Aorta (tissue), 5 donors: Measurements from ENCODE around the gene GCK. TPM values are rescaled to one million over a fixed set of nuclear protein-coding genes. Genes with fewer than 3 reads are reported as not detected.

Experiments
- ATAC-seq: fragments of 200-7000 bp; cut with Tn5 transposase; one replicate; pipeline ENCODE4 v1.9.1; 2022; ENCODE audit warnings: moderate library complexity; ENCODE audit not compliant: low FRiP score
- DNase-seq, 2 donors: peaks; one replicate each; pipeline ENCODE4 v3.0.0-alpha.2; 2020
- H3K27ac ChIP-seq, 2 donors: one replicate each; pipeline ENCODE4 v1.5.1; 2013; ENCODE audit warnings: low read length in 2 of 2, mild to moderate bottlenecking in 2 of 2, moderate library complexity in 2 of 2, control low read depth in 1 of 2, inconsistent platforms in 1 of 2, low read depth in 1 of 2
- H3K27me3 ChIP-seq, 2 donors: one replicate each; pipeline ENCODE4 v1.6.1; 2013; ENCODE audit warnings: control low read depth in 1 of 2, low read length in 1 of 2, mild to moderate bottlenecking in 1 of 2, moderate library complexity in 1 of 2; ENCODE audit not compliant: insufficient read depth in 2 of 2, control insufficient read depth in 1 of 2
- H3K36me3 ChIP-seq, 2 donors: one replicate each; pipeline ENCODE4 v1.6.1; 2013; ENCODE audit warnings: control low read depth in 1 of 2, low read length in 1 of 2, mild to moderate bottlenecking in 1 of 2; ENCODE audit not compliant: insufficient read depth in 2 of 2, control insufficient read depth in 1 of 2
- H3K4me1 ChIP-seq, 2 donors: one replicate each; pipeline ENCODE4 v1.6.1; 2013; ENCODE audit warnings: low read length in 2 of 2, control low read depth in 1 of 2, mild to moderate bottlenecking in 1 of 2, moderate library complexity in 1 of 2; ENCODE audit not compliant: insufficient read depth in 2 of 2, control insufficient read depth in 1 of 2
- H3K4me3 ChIP-seq, 2 donors: one replicate each; pipeline ENCODE4 v1.5.1; 2013; ENCODE audit warnings: low read length in 2 of 2, control low read depth in 1 of 2, mild to moderate bottlenecking in 1 of 2
- H3K9me3 ChIP-seq: one replicate; pipeline ENCODE4 v1.6.1; 2013; ENCODE audit warnings: mild to moderate bottlenecking, low read length; ENCODE audit not compliant: control insufficient read depth
- WGBS, 2 donors: extraction: QIAGEN DNeasy Blood & Tissue Kit; methylation state at CpG; one replicate each; pipeline ENCODE4 v1.1.7; 2013; 5-methylcytosine and 5-hydroxymethylcytosine counted together
- intact Hi-C, 2 donors: fragments of 100-400 bp; cut with DNase I; formaldehyde crosslinking; loops; one replicate each; pipeline versions ENCODE4 v1.14.2 to v1.15.0; 2022
- polyA plus RNA-seq, 2 donors: library from polyadenylated mRNA; stranded (reverse); fragments of 200-250 nt; gene quantifications; one replicate each; pipeline ENCODE4 v1.2.3, GENCODE V29; 2013
- total RNA-seq, 2 donors: library from RNA; stranded (reverse); fragmentation: NEBNext Ultra II Directional; extraction: Animal tissue kit (Norgen Biotek cat#: 25700); gene quantifications; one replicate each; pipeline ENCODE4 v1.2.1, GENCODE V29; 2021
- donor health status: healthy with polysubstance abuse.
- donor health status: Bipolar disorder and iron deficiency.
- donor health status: DM: no; HTN: no; CAD: no.
- donor health status: DM: no; HTN: no; CAD: no.
- donor health status: DM: yes; HTN: yes; CAD: no.

GCK gene
- total and polyA plus RNA-seq, 4 donors, result 1.2 to 6.6 (median 2.0) TPM

- no peaks in the 10 kb centered on the region for H3K36me3 ChIP-seq
- no peaks in the 10 kb centered on the region for H3K9me3 ChIP-seq
- peak; percentile 89 for ATAC-seq
- intact Hi-C loops, result loop anchor here in 1 of 2 donors (2.0 kb wide), 1 partner anchor 21 kb away; no protein-coding TSS in a partner anchor
- peak overlapping the region; percentile 13 to 24 for H3K4me3 ChIP-seq
- H3K4me1 ChIP-seq, result no peaks in the 10 kb centered on the region
- peak; percentile 90 to 96 for DNase-seq
- 17 to 22% methylated on average over 42 to 65 of the region's 65 CpGs for WGBS, 2 donors
- no peaks in the 10 kb centered on the region for H3K27me3 ChIP-seq
- H3K27ac ChIP-seq, result no peak overlapping the region
Measured at GRCh38 chr7:44145969-44146911, 43.0 kb downstream of the GCK start.

- Histone ChIP-seq H3K27me3 (no peaks in the 10 kb centered on the region), H3K4me1 (no peaks in the 10 kb centered on the region), H3K36me3 (no peaks in the 10 kb centered on the region), H3K9me3 (no peaks in the 10 kb centered on the region), H3K4me3 (peak overlapping the region; percentile 13 to 24), H3K27ac (no peak overlapping the region)
- intact Hi-C loops, result no loop called here
- ATAC-seq (peak; percentile 57), DNase-seq (peak in 1 of 2 donors; percentile 79)
- WGBS, 2 donors, result 5 to 8% methylated on average over 52 to 53 of the region's 53 CpGs
Measured at GRCh38 chr7:44145479-44145968, 43.7 kb downstream of the GCK start.

DNA sequence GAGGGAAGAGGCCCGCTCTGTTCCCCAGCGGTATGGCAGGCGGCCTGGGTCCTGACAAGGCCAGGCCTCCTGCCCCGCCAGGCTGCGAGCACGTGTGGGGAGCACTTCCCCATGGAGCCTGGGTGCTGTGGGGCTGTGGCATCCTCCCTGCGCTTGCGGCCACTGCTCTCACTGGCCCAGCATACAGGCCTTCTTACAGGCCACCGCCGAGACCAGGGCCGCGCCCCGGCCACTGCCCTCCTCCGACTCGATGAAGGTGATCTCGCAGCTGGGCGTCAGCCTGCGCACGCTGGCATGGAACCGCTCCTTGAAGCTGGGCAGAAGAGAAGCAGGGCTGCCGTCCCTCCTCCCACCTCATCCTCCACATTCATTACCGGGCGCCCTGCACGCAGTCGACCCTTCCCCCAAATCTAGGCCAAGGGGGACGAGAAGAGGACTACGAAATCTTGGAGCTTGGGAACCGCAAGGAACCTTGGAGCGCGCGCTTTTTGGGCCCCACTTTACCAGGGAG, 44.2 kb downstream of the GCK start:
- intact Hi-C loops, result no loop called here
- WGBS, 2 donors, result 69 to 71% methylated on average over 24 to 31 of the region's 31 CpGs

GRCh38 chr7:44144426-44144967, 44.7 kb downstream of the GCK start:
- Histone ChIP-seq H3K27ac (no peak overlapping the region), H3K27me3 (no peaks in the 10 kb centered on the region), H3K36me3 (no peaks in the 10 kb centered on the region), H3K4me3 (no peak overlapping the region), H3K4me1 (no peaks in the 10 kb centered on the region), H3K9me3 (no peaks in the 10 kb centered on the region)
- intact Hi-C loops, result no loop called here
- ATAC-seq (no peak), DNase-seq (peak in 1 of 2 donors; percentile 53)
- 95 to 97% methylated on average over 6 of the region's 6 CpGs for WGBS, 2 donors

More for the DNA sequence above, 44.2 kb downstream of the GCK start:
- Histone ChIP-seq H3K4me3 (no peak overlapping the region), H3K27ac (no peak overlapping the region), H3K9me3 (no peaks in the 10 kb centered on the region), H3K4me1 (no peaks in the 10 kb centered on the region), H3K36me3 (no peaks in the 10 kb centered on the region), H3K27me3 (no peaks in the 10 kb centered on the region)
- ATAC-seq (no peak), DNase-seq (peak in 1 of 2 donors; percentile 76)

DNA sequence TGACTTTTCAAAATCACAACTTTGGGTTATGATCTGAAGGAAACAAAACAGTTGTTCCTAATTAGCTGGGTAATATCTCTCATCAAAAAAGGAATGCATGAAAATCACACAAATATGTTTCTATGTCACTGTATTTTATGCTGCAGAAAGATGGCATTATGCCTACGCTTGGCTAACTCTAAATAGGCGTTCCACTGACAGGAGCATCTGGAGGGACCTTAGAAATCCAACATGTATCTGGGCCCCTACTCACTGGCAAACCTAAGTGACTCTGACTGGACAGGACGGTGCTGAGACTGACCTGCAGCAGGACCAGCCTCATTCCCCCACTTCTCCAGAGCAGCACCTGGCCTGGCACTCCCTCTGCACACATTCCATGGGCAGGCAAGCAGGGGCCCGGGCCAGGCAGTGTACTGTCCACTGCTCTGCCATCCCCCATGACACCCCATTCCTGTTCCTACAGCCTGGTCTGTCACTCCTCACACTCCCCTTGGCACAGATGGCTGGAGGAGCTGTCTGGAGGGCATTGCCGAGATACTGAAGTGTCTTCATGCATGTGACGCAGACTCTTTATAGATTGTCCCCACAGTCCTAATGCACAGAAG, 45.5 kb downstream of the GCK start:
- 79 to 84% methylated on average over 6 of the region's 6 CpGs for WGBS, 2 donors

DNA sequence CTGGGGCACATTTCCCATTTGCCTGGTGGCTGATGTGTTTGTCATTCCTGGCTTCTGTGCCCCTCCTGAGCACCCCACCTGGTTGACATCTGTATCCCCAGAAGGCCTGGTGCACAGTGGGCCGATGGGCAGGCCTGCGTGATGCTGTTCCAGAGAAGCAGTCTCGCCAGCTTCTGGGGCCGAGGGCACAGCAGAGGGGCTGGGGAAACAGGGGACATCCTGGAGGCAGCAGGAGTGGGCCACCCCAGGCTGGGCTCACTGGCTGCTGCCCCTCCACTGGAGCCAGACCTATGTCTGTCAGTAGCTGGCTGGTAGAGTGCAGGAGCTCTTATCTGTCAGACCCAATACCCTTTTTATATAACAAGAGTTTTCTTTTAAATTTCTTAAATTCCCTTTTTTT, 47.2 kb downstream of the GCK start:
- H3K4me3 ChIP-seq, result no peak overlapping the region
- ATAC-seq (no peak), DNase-seq (peak; percentile 24 to 42)
- no peaks in the 10 kb centered on the region for H3K4me1 ChIP-seq
- H3K27ac ChIP-seq, result no peak overlapping the region
- H3K27me3 ChIP-seq, result no peaks in the 10 kb centered on the region
- no peaks in the 10 kb centered on the region for H3K9me3 ChIP-seq
- 92% methylated on average over 4 of the region's 4 CpGs for WGBS, 2 donors
- H3K36me3 ChIP-seq, result no peaks in the 10 kb centered on the region
- intact Hi-C loops, result no loop called here

More for the DNA sequence above, 45.5 kb downstream of the GCK start:
- H3K4me3 ChIP-seq, result no peak overlapping the region
- intact Hi-C loops, result no loop called here
- peak in 1 of 2 donors; percentile 64 for DNase-seq
- no peaks in the 10 kb centered on the region for H3K36me3 ChIP-seq
- ATAC-seq, result no peak
- no peak overlapping the region for H3K27ac ChIP-seq
- no peaks in the 10 kb centered on the region for H3K9me3 ChIP-seq
- no peaks in the 10 kb centered on the region for H3K27me3 ChIP-seq
- no peaks in the 10 kb centered on the region for H3K4me1 ChIP-seq

- WGBS, 2 donors, result 87 to 88% methylated on average over 6 of the region's 6 CpGs
- Histone ChIP-seq H3K27me3 (no peaks in the 10 kb centered on the region), H3K4me3 (no peak within 1 kb of the TSS), H3K4me1 (no peaks in the 10 kb centered on the region), H3K36me3 (no peaks in the 10 kb centered on the region), H3K9me3 (no peaks in the 10 kb centered on the region), H3K27ac (no peak within 1 kb of the TSS)
- intact Hi-C loops, result no loop called here
- peak; percentile 29 to 53 for DNase-seq
- ATAC-seq, result no peak
Measured at GRCh38 chr7:44141221-44141850, 47.9 kb downstream of the GCK start, which contains the start of gene MYL7. Gene MYL7 (minus strand): TSS chr7:44141332. CDS start chr7:44141305, 27 bp downstream.

- H3K27me3 ChIP-seq, result no peaks in the 10 kb centered on the region
- ATAC-seq (no peak), DNase-seq (peak; percentile 39 to 60)
- H3K27ac ChIP-seq, result no peak overlapping the region
- no peak overlapping the region for H3K4me3 ChIP-seq
- no peaks in the 10 kb centered on the region for H3K9me3 ChIP-seq
- no peaks in the 10 kb centered on the region for H3K4me1 ChIP-seq
- intact Hi-C loops, result no loop called here
- H3K36me3 ChIP-seq, result no peaks in the 10 kb centered on the region
- WGBS, 2 donors, result 87 to 90% methylated on average over 9 to 10 of the region's 10 CpGs
Measured at GRCh38 chr7:44140341-44140740, 48.9 kb downstream of the GCK start.
